ENCODE measurements around the gene KRT1. TPM values are rescaled to one million over a fixed set of nuclear protein-coding genes. Genes with fewer than 3 reads are reported as not detected.
A peak's percentile ranks its signal among the peaks of the same experiment; 100 is the strongest.

The KRT1 gene
- total RNA-seq, 5 donors from 2014 or later (not counting 1 experiment from before 2014, with no cell fraction given): 0.19 to 57.7 (median 10.0) TPM

- Mint-ChIP-seq H3K9me3 (peaks cover 3 to 5% (median 4%) of the 10 kb centered on the region in 3 donors), H3K36me3 (peaks cover 4% of the 10 kb centered on the region), H3K27ac (peak overlapping the region; percentile 98 to 100), H3K27me3 (no peaks in the 10 kb centered on the region), H3K4me3 (peak overlapping the region in 1 of 3 donors; percentile 74), H3K4me1 (peaks cover 77% of the 10 kb centered on the region in 3 donors)
- no peak overlapping the region for H3K27ac ChIP-seq (ENCODE audit: low read length)
- H3K9me3 ChIP-seq: no peaks in the 10 kb centered on the region
- no peaks in the 10 kb centered on the region for H3K36me3 ChIP-seq (ENCODE audit: control insufficient read depth in 2 of 2, extremely low read depth in 1 of 2, insufficient read depth in 1 of 2, low read length in 1 of 2)
- 87% methylated on average over 9 of the region's 9 CpGs for WGBS (ENCODE audit: insufficient coverage)
- no peak for ATAC-seq (replicated peaks in 1 of 4)
- peaks cover 0 to 8% of the 10 kb centered on the region in 2 experiments for H3K27me3 ChIP-seq (replicated peaks in 1 of 2; ENCODE audit: control insufficient read depth in 2 of 2, extremely low read depth in 1 of 2, insufficient read depth in 2 of 2, low read length in 1 of 2)
- no peak overlapping the region for H3K4me3 ChIP-seq (ENCODE audit: control insufficient read depth in 1 of 2, extremely low read depth in 1 of 2, low read length in 1 of 2)
- ChIA-PET POLR2A (no interaction called here), CTCF (interaction anchor here (0.5 to 1.1 kb wide), 3 partner anchors 59 to 223 kb away, joined by 3 to 4 read pairs (median 3); no protein-coding TSS in a partner anchor)
- no peak for DNase-seq
- peaks cover 66 to 67% of the 10 kb centered on the region in 2 experiments for H3K4me1 ChIP-seq (ENCODE audit: control insufficient read depth in 1 of 2, extremely low read depth in 1 of 2, insufficient read depth in 2 of 2, low read length in 2 of 2)
Observed at GRCh38 chr12:52647601-52648000, 32.6 kb downstream of the KRT1 start.

- peak overlapping the region; percentile 96 for H3K27ac ChIP-seq (ENCODE audit: low read length)
- CTCF ChIA-PET: no interaction called here
Observed at GRCh38 chr12:52646613-52647012, 33.6 kb downstream of the KRT1 start.

GRCh38 chr12:52645982-52646381, 34.2 kb downstream of the KRT1 start:
- peak overlapping the region in 2 of 3 donors; percentile 3 to 74 for H3K4me3 Mint-ChIP-seq
- H3K27ac ChIP-seq (ENCODE audit: low read length): peak overlapping the region; percentile 96
- H3K36me3 Mint-ChIP-seq: peaks cover 4% of the 10 kb centered on the region
- H3K9me3 ChIP-seq: no peaks in the 10 kb centered on the region
- H3K36me3 ChIP-seq (ENCODE audit: control insufficient read depth in 2 of 2, extremely low read depth in 1 of 2, insufficient read depth in 1 of 2, low read length in 1 of 2): no peaks in the 10 kb centered on the region
- peaks cover 78 to 81% of the 10 kb centered on the region in 2 experiments for H3K4me1 ChIP-seq (ENCODE audit: control insufficient read depth in 1 of 2, extremely low read depth in 1 of 2, insufficient read depth in 2 of 2, low read length in 2 of 2)
- peaks cover 0 to 5% of the 10 kb centered on the region in 2 experiments for H3K27me3 ChIP-seq (replicated peaks in 1 of 2; ENCODE audit: control insufficient read depth in 2 of 2, extremely low read depth in 1 of 2, insufficient read depth in 2 of 2, low read length in 1 of 2)
- H3K27ac Mint-ChIP-seq: peak overlapping the region; percentile 98 to 100
- CTCF ChIA-PET: interaction anchor here (1.0 to 1.7 kb wide), 3 partner anchors 35 to 60 kb away, joined by 4 to 5 read pairs (median 4); no protein-coding TSS in a partner anchor
- POLR2A ChIA-PET: no interaction called here
- no peak for ATAC-seq (replicated peaks in 1 of 4)
- H3K4me3 ChIP-seq (ENCODE audit: control insufficient read depth in 1 of 2, extremely low read depth in 1 of 2, low read length in 1 of 2): no peak overlapping the region
- WGBS (ENCODE audit: insufficient coverage): 76% methylated on average over 4 of the region's 4 CpGs
- no peaks in the 10 kb centered on the region for H3K27me3 Mint-ChIP-seq
- H3K9me3 Mint-ChIP-seq: peaks cover 3 to 5% (median 4%) of the 10 kb centered on the region in 3 donors
- peak in 1 of 35 experiments; percentile 32 for DNase-seq
- H3K4me1 Mint-ChIP-seq: peaks cover 93% of the 10 kb centered on the region in 3 donors

More at GRCh38 chr12:52646613-52647012, 33.6 kb downstream of the KRT1 start:
- peaks cover 75 to 76% of the 10 kb centered on the region in 2 experiments for H3K4me1 ChIP-seq (ENCODE audit: control insufficient read depth in 1 of 2, extremely low read depth in 1 of 2, insufficient read depth in 2 of 2, low read length in 2 of 2)
- Mint-ChIP-seq H3K4me1 (peaks cover 87% of the 10 kb centered on the region in 3 donors), H3K27me3 (no peaks in the 10 kb centered on the region), H3K4me3 (peak overlapping the region in 1 of 3 donors; percentile 74), H3K36me3 (peaks cover 4% of the 10 kb centered on the region), H3K27ac (peak overlapping the region; percentile 98 to 100), H3K9me3 (peaks cover 3 to 5% (median 4%) of the 10 kb centered on the region in 3 donors)
- peaks cover 0 to 5% of the 10 kb centered on the region in 2 experiments for H3K27me3 ChIP-seq (replicated peaks in 1 of 2; ENCODE audit: control insufficient read depth in 2 of 2, extremely low read depth in 1 of 2, insufficient read depth in 2 of 2, low read length in 1 of 2)
- H3K9me3 ChIP-seq: no peaks in the 10 kb centered on the region
- WGBS (ENCODE audit: insufficient coverage): 91% methylated on average over 12 of the region's 12 CpGs
- H3K36me3 ChIP-seq (ENCODE audit: control insufficient read depth in 2 of 2, extremely low read depth in 1 of 2, insufficient read depth in 1 of 2, low read length in 1 of 2): no peaks in the 10 kb centered on the region
- POLR2A ChIA-PET: no interaction called here
- ATAC-seq (replicated peaks in 1 of 4) (no peak), DNase-seq (no peak)
- H3K4me3 ChIP-seq (ENCODE audit: control insufficient read depth in 1 of 2, extremely low read depth in 1 of 2, low read length in 1 of 2): no peak overlapping the region

DNA sequence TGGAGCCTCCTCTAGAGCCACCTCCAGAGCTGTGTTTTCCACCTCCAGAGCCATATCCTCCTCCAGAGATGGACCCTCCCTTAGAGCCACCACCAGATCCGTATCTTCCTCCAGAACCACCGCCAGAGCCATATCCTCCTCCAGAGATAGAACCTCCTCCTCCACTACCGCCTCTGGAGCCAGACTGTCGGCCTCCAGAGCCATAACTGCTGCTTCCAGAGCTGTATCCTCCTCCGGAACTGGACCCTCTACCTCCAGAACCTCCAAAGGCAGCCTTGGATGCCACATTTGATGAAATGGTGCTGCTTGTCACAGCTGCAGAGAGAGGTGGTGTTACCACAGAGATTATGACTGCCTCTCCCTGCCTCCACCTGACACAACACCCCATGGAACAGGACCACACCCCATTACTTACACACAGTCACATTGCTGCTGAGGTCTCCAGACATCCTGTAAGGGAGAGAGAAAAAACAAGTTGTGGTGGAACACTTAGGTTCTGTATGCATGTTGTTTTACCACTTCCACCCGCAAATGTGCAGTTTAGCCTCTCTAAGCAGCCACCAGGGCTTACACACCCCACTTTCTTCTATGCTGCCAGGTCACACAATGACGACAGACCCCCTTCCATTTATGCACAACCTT, 35.0 kb downstream of the KRT1 start:
- peak overlapping the region; percentile 3 to 74 (median 63) for H3K4me3 Mint-ChIP-seq
- ATAC-seq (replicated peaks in 1 of 4) (peak; percentile 90 to 96 (median 94)), DNase-seq (peak; percentile 30 to 96 (median 77))
- H3K36me3 Mint-ChIP-seq: peaks cover 4% of the 10 kb centered on the region
- CTCF ChIA-PET: interaction anchor here (1.0 to 1.7 kb wide), 5 partner anchors 33 to 236 kb away, joined by 3 to 5 read pairs (median 4); no protein-coding TSS in a partner anchor
- Histone ChIP-seq H3K4me3 (ENCODE audit: control insufficient read depth in 1 of 2, extremely low read depth in 1 of 2, low read length in 1 of 2) (no peak overlapping the region), H3K27ac (ENCODE audit: low read length) (peak overlapping the region; percentile 96), H3K4me1 (ENCODE audit: control insufficient read depth in 1 of 2, extremely low read depth in 1 of 2, insufficient read depth in 2 of 2, low read length in 2 of 2) (peaks cover 78 to 84% of the 10 kb centered on the region in 2 experiments), H3K36me3 (ENCODE audit: control insufficient read depth in 2 of 2, extremely low read depth in 1 of 2, insufficient read depth in 1 of 2, low read length in 1 of 2) (no peaks in the 10 kb centered on the region), H3K27me3 (replicated peaks in 1 of 2; ENCODE audit: control insufficient read depth in 2 of 2, extremely low read depth in 1 of 2, insufficient read depth in 2 of 2, low read length in 1 of 2) (peaks cover 0 to under 1% of the 10 kb centered on the region in 2 experiments), H3K9me3 (no peaks in the 10 kb centered on the region)
- peak overlapping the region; percentile 98 to 100 for H3K27ac Mint-ChIP-seq
- no peaks in the 10 kb centered on the region for H3K27me3 Mint-ChIP-seq
- 49% methylated on average over 5 of the region's 7 CpGs for WGBS (ENCODE audit: insufficient coverage)
- H3K4me1 Mint-ChIP-seq: peaks cover 91 to 94% (median 94%) of the 10 kb centered on the region in 3 donors
- POLR2A ChIA-PET: interaction anchor here in 1 of 2 donors (0.6 to 0.9 kb wide), 2 partner anchors 35 to 223 kb away, joined by 3 read pairs; no protein-coding TSS in a partner anchor
- H3K9me3 Mint-ChIP-seq: peaks cover 3 to 5% (median 4%) of the 10 kb centered on the region in 3 donors

DNA sequence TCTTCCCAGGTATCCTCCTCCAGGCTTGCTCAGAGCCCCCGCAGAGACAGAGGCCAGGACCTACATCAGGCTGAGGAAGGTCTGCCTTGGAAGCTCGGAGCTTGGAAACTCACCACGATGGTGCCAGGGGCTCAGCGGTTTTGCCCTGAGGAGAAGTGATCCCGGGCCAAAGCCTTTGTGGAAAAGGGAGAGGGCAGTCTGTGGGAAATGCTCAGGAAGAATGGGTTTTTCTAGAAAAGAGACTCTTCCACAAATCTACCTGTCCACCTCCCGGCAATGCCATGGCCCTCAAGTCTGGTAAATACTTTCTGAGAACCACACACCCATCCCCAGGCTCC, 36.2 kb downstream of the KRT1 start:
- Histone ChIP-seq H3K27ac (ENCODE audit: low read length) (peak overlapping the region; percentile 96), H3K36me3 (ENCODE audit: control insufficient read depth in 2 of 2, extremely low read depth in 1 of 2, insufficient read depth in 1 of 2, low read length in 1 of 2) (no peaks in the 10 kb centered on the region), H3K9me3 (no peaks in the 10 kb centered on the region), H3K4me1 (ENCODE audit: control insufficient read depth in 1 of 2, extremely low read depth in 1 of 2, insufficient read depth in 2 of 2, low read length in 2 of 2) (peaks cover 74% of the 10 kb centered on the region in 2 experiments), H3K27me3 (replicated peaks in 1 of 2; ENCODE audit: control insufficient read depth in 2 of 2, extremely low read depth in 1 of 2, insufficient read depth in 2 of 2, low read length in 1 of 2) (no peaks in the 10 kb centered on the region), H3K4me3 (ENCODE audit: control insufficient read depth in 1 of 2, extremely low read depth in 1 of 2, low read length in 1 of 2) (no peak overlapping the region)
- peak overlapping the region in 1 of 3 donors; percentile 74 for H3K4me3 Mint-ChIP-seq
- ChIA-PET CTCF (no interaction called here), POLR2A (no interaction called here)
- no peak for ATAC-seq (replicated peaks in 1 of 4)
- H3K27ac Mint-ChIP-seq: peak overlapping the region; percentile 98 to 100
- peaks cover 79 to 83% (median 82%) of the 10 kb centered on the region in 3 donors for H3K4me1 Mint-ChIP-seq
- no peak for DNase-seq
- H3K36me3 Mint-ChIP-seq: peaks cover 4% of the 10 kb centered on the region
- peaks cover 3 to 5% (median 4%) of the 10 kb centered on the region in 3 donors for H3K9me3 Mint-ChIP-seq
- 86% methylated on average over 1 of the region's 6 CpGs for WGBS (ENCODE audit: insufficient coverage)
- no peaks in the 10 kb centered on the region for H3K27me3 Mint-ChIP-seq

DNA sequence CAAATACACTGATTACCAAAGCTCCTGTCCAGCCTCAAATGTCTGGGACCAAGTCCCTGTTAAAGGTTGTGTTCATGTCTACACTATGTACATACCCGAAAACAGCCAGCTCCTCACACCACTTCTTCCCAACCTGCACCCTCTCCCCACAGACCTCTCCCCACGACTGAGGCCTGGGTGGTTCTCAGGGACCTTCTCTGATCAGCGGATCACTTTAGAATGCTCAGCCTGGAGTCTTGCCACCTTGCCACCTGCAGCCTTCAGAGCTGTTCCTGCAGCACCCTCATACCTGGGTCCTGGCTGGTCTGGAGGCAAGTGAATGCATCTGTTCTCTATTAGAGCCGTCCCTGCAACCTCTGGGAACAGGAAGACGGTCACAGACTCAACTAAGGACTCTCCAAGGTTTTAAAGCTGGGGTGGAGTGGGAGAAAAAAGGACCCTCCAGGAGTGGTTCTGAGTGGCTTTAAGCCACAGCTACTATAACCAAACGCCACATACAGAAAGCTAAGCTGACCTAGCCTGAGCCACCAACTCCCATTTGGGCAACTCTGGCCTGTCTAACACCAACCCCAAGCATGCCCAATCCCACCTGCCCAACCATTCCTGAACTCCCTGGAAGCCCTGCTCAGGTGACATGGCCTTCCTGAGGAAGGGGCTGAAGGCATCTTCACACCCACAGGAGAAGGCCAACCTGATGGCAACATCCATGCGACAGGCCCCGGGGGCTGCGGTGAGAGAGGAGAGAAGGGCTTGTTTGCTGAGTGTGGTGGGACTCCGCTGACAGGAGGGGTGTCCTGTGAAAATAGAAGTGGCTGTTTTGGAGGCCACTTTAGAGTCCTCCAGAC, 36.8 kb downstream of the KRT1 start:
- Mint-ChIP-seq H3K27me3 (no peaks in the 10 kb centered on the region), H3K4me3 (peak overlapping the region in 1 of 3 donors; percentile 27), H3K4me1 (peaks cover 73 to 78% (median 76%) of the 10 kb centered on the region in 3 donors), H3K9me3 (peaks cover 3 to 5% (median 4%) of the 10 kb centered on the region in 3 donors), H3K27ac (peak overlapping the region; percentile 98 to 100), H3K36me3 (peaks cover 4% of the 10 kb centered on the region)
- 65% methylated on average over 4 of the region's 10 CpGs for WGBS (ENCODE audit: insufficient coverage)
- no peak overlapping the region for H3K4me3 ChIP-seq (ENCODE audit: control insufficient read depth in 1 of 2, extremely low read depth in 1 of 2, low read length in 1 of 2)
- H3K4me1 ChIP-seq (ENCODE audit: control insufficient read depth in 1 of 2, extremely low read depth in 1 of 2, insufficient read depth in 2 of 2, low read length in 2 of 2): peaks cover 68% of the 10 kb centered on the region in 2 experiments
- no peaks in the 10 kb centered on the region for H3K36me3 ChIP-seq (ENCODE audit: control insufficient read depth in 2 of 2, extremely low read depth in 1 of 2, insufficient read depth in 1 of 2, low read length in 1 of 2)
- H3K9me3 ChIP-seq: no peaks in the 10 kb centered on the region
- no peaks in the 10 kb centered on the region for H3K27me3 ChIP-seq (replicated peaks in 1 of 2; ENCODE audit: control insufficient read depth in 2 of 2, extremely low read depth in 1 of 2, insufficient read depth in 2 of 2, low read length in 1 of 2)
- ATAC-seq (replicated peaks in 1 of 4) (no peak), DNase-seq (no peak)
- CTCF ChIA-PET: no interaction called here
- H3K27ac ChIP-seq (ENCODE audit: low read length): peak overlapping the region; percentile 96
- POLR2A ChIA-PET: interaction anchor here in 1 of 2 donors (0.6 kb wide), 1 partner anchor 49 kb away, joined by 4 read pairs; no protein-coding TSS in a partner anchor

Data from T-cell (primary cell).